Measurements from ENCODE around the gene METTL4.

GRCh38 chr18:2495381-2495780, 75.9 kb downstream of the METTL4 start:
- TF ChIP-seq CTCF (conservative IDR thresholded peaks at IDR 0.05; ENCODE audit: low read depth, low read length) = no peak
- no peak for TF ChIP-seq EZH2 (IDR thresholded peaks at IDR 0.05; ENCODE audit: low read length, unreplicated experiment)
- no peak for TF ChIP-seq EZH2phosphoT487 (IDR thresholded peaks at IDR 0.05; ENCODE audit: borderline replicate concordance, low read length)
